NB4 (cell line): ENCODE measurements around the gene IL32.

Experiments
- DNase-seq: peaks from one replicate; pipeline ENCODE4 v3.0.0; 2010; ENCODE audit warnings: low read depth
- H3K4me3 ChIP-seq: one replicate; pipeline ENCODE4 v1.5.1; 2011; ENCODE audit warnings: mild to moderate bottlenecking, low read depth, low read length, moderate library complexity
- MYC ChIP-seq: IDR thresholded peaks from 2 replicates; pipeline ENCODE4 v1.6.1; 2011; ENCODE audit warnings: low read depth, low read length
- POLR2A ChIP-seq: IDR thresholded peaks from 2 replicates; pipeline ENCODE4 v1.6.1; 2011; ENCODE audit warnings: mild to moderate bottlenecking; ENCODE audit not compliant: insufficient read length; ENCODE audit errors: extremely low read depth
- TF ChIP-seq, protein P1 (sequence below): IDR thresholded peaks from 2 replicates; pipeline ENCODE4 v1.6.1; 2011; ENCODE audit warnings: low read depth, low read length
- TF ChIP-seq, protein P2 (sequence below): IDR thresholded peaks from one replicate; pipeline ENCODE4 v1.5.1; 2012; ENCODE audit warnings: low read depth, low read length

The IL32 gene

DNA sequence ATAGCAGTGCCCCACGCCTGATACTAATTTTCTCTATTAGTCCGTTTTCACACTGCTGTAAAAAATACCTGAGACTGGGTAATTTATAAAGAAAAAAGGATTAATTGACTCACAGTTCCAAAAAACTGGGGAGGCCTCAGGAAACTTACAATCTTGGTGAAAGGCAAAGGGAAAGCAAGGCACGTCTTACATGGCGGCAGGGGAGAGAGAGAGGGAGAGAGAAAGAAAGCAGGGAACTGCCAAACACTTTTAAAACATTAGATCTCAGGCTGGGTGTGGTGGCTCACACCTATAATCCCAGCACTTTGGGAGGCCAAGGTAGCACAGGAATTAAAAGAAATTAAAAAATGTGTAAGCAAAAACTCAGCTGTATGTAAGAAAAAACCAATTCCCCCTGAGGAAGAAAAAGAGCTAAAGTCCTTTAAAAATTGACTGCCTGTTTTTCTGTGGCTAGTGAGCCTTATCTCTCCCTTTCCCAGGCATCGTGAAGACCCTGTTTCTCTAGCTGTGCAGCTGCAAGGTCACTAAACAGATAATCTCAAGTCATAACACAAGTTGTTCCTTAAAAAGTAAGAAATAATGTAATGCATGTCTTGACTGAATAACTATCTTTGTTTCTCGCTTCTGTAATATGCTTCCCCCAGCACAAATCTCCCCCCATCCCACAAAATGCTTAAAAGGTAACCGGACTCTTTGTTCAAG, 19.7 kb downstream of the IL32 start:
- no peak for DNase-seq
- no peak overlapping the region for H3K4me3 ChIP-seq
- TF ChIP-seq, protein P1, sequence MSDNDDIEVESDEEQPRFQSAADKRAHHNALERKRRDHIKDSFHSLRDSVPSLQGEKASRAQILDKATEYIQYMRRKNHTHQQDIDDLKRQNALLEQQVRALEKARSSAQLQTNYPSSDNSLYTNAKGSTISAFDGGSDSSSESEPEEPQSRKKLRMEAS = no peak
- TF ChIP-seq, protein P2, sequence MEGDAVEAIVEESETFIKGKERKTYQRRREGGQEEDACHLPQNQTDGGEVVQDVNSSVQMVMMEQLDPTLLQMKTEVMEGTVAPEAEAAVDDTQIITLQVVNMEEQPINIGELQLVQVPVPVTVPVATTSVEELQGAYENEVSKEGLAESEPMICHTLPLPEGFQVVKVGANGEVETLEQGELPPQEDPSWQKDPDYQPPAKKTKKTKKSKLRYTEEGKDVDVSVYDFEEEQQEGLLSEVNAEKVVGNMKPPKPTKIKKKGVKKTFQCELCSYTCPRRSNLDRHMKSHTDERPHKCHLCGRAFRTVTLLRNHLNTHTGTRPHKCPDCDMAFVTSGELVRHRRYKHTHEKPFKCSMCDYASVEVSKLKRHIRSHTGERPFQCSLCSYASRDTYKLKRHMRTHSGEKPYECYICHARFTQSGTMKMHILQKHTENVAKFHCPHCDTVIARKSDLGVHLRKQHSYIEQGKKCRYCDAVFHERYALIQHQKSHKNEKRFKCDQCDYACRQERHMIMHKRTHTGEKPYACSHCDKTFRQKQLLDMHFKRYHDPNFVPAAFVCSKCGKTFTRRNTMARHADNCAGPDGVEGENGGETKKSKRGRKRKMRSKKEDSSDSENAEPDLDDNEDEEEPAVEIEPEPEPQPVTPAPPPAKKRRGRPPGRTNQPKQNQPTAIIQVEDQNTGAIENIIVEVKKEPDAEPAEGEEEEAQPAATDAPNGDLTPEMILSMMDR = no peak
- TF ChIP-seq POLR2A (no peak), MYC (no peak)

DNA sequence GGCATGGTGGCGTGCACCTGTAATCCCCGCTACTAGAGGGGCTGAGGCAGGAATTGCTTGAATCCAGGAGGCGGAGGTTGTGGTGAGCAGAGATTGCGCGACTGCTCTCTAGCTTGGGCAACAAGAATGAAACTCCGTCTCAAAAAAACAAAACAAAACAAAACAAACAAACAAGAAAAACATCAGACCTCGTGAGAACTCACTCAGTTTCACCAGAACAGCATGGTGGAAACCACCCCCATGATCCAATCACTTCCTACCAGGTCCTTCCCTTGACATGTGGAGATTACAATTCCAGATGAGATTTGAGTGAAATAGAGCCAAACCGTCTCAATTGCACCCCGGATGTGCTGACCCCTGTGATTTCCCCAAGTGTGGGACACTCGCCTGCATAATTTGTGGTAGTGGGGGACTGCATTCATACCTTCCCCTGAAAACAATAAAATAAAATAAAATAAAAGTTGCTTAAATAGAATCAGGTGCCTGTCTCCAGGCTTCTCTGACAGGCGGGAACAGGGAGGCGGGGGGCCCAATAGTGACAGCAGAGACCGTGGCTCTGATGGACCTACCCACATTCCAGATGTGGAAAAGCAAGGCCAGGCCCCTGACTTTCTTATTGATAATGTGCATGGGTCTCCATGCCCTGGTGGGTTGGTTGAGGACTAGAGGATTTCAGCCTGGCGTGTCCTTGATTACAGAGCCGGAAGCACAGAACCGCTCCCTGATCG, 20.6 kb downstream of the IL32 start:
- no peak overlapping the region for H3K4me3 ChIP-seq
- no peak for DNase-seq
- no peak for TF ChIP-seq MYC
- TF ChIP-seq POLR2A = no peak
- TF ChIP-seq, protein P1 = no peak
- TF ChIP-seq, protein P2 = no peak

DNA sequence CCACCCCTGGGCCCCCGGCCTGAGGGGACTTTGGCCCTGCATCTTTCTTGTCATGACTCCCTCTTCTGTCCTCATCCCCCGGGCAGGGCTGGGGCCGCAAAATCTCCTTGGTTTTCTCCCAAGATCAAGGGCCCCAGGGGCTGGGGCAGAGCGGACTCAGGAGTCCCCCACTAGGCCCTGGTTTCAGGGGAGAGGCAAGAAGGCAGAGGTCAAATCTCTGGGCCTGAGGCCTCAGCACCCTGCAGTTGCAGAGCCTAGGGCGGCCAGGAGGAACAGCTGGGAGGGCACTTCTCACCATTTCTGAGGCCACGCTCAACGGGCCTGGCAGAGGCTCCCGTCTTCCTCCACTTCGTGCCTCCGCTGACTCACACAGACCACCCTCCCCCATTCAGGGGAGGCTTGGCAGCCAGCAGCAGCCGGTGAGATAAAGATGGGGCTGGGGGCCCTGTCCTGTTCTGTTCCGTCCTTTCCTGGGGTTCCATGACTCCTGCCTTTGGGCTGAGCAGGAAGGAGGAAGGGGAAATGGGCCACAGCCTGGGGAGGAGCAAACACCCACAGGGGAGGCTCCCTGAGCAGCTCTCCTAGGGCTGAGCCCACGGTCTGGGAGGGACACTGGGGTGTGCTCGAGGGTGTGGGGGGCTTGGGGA, 21.3 kb downstream of the IL32 start:
- no peak for TF ChIP-seq POLR2A
- no peak for TF ChIP-seq MYC
- TF ChIP-seq, protein P1 = no peak
- TF ChIP-seq, protein P2 = no peak
- peak; percentile 68 for DNase-seq
- H3K4me3 ChIP-seq = peak overlapping the region; percentile 38

DNA sequence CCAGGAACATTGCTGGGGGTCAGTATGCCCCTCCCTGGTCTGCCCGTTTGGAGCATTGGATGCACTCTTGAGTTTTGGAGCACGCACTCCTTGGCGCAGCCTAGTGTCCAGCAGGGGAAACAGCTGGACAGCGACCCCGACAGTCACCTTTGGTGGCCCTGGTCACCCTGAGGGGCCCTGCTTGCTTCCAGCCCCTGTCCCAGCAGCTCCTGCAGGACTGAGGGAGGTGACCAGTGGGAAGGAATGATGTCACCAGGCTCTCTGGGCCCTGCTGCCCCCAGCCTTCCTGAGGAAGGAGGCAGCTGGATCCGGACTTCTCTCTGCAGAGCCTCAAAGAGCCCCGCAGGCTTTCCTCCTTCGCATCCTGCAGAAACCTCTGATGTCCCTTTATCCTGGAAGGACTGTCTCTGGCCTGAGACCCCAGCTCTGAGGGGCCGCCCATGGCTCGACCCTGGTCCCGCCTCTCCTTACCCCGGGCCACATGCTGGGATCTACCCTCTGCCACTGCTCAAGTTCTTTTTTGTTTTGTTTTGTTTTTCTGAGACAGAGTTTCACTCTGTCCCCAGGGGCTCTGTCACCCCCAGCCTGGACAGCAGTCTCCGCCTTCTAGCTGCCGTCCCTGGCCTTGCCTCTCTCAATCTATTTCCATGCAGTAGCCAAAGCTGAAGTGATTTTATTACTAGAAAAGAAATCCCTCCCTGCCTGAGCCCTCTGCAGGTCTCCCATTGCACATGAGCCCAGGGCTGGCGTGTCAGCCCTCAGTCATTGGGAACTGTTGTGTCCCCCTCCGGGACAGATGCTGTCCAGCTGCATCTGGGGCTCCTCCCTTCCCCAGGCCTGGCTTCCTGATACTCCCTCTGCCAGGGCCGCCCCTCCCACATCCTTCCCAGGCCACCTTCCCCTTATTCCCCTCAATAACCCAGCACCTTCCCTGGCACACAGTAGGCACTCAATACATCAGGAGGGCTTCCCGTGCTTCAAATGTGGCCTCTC, 22.1 kb downstream of the IL32 start:
- TF ChIP-seq, protein P1 = no peak
- TF ChIP-seq POLR2A (no peak), MYC (no peak)
- TF ChIP-seq, protein P2 = peak; percentile 43
- peak; percentile 49 for DNase-seq
- peak overlapping the region; percentile 38 for H3K4me3 ChIP-seq

DNA sequence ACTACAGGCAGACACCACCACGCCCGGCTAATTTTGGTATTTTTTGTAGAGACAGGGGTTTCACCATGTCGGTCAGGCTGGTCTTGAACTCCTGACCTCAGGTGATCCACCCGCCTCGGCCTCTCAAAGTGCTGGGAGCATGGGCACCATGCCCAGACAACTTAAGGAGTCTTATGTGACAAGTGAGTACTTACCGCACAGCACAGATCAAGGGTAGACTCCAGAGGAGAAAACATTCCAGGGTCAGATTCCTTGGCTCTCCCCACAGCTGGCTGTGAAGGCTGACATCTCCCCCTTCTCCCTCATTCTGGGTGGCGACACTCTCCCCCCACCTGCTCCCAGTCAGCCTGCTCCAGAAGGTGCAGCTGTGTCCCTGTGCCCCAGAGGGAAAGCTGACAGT, 23.0 kb downstream of the IL32 start:
- DNase-seq = no peak
- H3K4me3 ChIP-seq = no peak overlapping the region
- TF ChIP-seq, protein P1 = no peak
- TF ChIP-seq POLR2A = no peak
